ENCODE measurements around the gene MYDGF. TPM values are rescaled to one million over a fixed set of nuclear protein-coding genes. Genes with fewer than 3 reads are reported as not detected.

MYDGF gene
- total and polyA plus RNA-seq, 9 of the 15 experiments (the other 6 are each of a cell fraction or from before 2014, with no cell fraction given) = 4.2 to 141 (median 82.1) TPM

DNA sequence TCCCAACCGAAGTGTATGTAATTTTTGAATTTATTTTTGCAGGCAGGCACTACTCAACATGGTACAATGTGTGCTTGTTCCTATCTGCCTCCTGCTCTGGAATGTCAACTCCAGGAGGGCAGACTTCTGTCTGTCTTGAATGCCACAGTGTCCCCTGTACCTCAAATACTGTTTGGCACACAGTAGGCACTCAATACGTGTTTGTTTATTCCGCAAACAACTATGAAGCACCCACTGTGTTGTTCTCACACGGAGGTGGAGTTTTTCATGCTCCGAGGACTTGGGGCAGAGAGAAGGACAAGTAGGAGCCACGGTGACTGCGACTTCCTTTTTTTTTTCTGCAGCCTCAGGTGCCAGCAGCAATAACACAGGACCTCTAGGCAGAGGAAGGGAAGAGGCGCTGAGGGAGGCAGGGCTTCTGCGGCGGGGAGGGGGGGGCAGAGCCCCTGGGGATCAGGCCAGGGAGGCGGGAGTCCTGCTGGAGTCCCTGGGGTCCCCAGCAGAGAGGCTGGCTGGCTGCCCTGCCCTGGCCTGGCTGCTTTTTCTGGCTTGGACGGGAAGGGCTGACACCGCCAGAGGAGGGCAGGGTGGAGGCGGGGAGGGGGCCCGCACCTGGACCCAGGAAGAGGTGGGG is 60.1 kb downstream of the MYDGF start:
- Histone ChIP-seq H3K79me2 (ENCODE audit: control insufficient read depth, insufficient read depth, low read length) (no peaks in the 10 kb centered on the region), H3K9me3 (replicated peaks; ENCODE audit: control insufficient read depth, insufficient read depth, low read depth, low read length) (no peaks in the 10 kb centered on the region), H3K4me3 (0 out of 2 replicates have a peak overlapping the region, but pooled peaks have one; percentile 17), H3K36me3 (ENCODE audit: control insufficient read depth, insufficient read depth, low read length) (no peaks in the 10 kb centered on the region), H3K4me1 (replicated peaks in 1 of 2; ENCODE audit: control insufficient read depth in 2 of 2, insufficient read depth in 2 of 2, low read length in 2 of 2) (peaks cover 5 to 12% of the 10 kb centered on the region in 2 experiments; a peak in 3 of 5 replicates), H4K20me1 (replicated peaks; ENCODE audit: control insufficient read depth, insufficient read depth, low read length) (no peaks in the 10 kb centered on the region), H3K9ac (ENCODE audit: insufficient read depth in 1 of 2, low read depth in 2 of 2, low read length in 2 of 2) (peak overlapping the region in 1 of 2 experiments; percentile 54; a peak in 2 of 4 replicates), H2AFZ (ENCODE audit: low read depth, low read length) (peak overlapping the region; percentile 76), H3K4me2 (ENCODE audit: insufficient read depth, low read length) (peak overlapping the region; percentile 46), H3K27me3 (ENCODE audit: control insufficient read depth in 2 of 2, insufficient read depth in 2 of 2, low read length in 2 of 2) (peaks cover 0 to 3% of the 10 kb centered on the region in 2 experiments; a peak in 2 of 5 replicates), H3K9me1 (ENCODE audit: control insufficient read depth, insufficient read depth, low read length) (no peaks in the 10 kb centered on the region), H3K27ac (ENCODE audit: extremely low read depth, low read depth, low read length) (no peak overlapping the region)
- FAIRE-seq (no peak), DNase-seq (ENCODE audit: extremely low read depth in 1 of 4, low spot score in 3 of 4) (peak in 1 of 4 experiments; percentile 31), ATAC-seq (peak; percentile 71)
- TF ChIP-seq, protein P1, sequence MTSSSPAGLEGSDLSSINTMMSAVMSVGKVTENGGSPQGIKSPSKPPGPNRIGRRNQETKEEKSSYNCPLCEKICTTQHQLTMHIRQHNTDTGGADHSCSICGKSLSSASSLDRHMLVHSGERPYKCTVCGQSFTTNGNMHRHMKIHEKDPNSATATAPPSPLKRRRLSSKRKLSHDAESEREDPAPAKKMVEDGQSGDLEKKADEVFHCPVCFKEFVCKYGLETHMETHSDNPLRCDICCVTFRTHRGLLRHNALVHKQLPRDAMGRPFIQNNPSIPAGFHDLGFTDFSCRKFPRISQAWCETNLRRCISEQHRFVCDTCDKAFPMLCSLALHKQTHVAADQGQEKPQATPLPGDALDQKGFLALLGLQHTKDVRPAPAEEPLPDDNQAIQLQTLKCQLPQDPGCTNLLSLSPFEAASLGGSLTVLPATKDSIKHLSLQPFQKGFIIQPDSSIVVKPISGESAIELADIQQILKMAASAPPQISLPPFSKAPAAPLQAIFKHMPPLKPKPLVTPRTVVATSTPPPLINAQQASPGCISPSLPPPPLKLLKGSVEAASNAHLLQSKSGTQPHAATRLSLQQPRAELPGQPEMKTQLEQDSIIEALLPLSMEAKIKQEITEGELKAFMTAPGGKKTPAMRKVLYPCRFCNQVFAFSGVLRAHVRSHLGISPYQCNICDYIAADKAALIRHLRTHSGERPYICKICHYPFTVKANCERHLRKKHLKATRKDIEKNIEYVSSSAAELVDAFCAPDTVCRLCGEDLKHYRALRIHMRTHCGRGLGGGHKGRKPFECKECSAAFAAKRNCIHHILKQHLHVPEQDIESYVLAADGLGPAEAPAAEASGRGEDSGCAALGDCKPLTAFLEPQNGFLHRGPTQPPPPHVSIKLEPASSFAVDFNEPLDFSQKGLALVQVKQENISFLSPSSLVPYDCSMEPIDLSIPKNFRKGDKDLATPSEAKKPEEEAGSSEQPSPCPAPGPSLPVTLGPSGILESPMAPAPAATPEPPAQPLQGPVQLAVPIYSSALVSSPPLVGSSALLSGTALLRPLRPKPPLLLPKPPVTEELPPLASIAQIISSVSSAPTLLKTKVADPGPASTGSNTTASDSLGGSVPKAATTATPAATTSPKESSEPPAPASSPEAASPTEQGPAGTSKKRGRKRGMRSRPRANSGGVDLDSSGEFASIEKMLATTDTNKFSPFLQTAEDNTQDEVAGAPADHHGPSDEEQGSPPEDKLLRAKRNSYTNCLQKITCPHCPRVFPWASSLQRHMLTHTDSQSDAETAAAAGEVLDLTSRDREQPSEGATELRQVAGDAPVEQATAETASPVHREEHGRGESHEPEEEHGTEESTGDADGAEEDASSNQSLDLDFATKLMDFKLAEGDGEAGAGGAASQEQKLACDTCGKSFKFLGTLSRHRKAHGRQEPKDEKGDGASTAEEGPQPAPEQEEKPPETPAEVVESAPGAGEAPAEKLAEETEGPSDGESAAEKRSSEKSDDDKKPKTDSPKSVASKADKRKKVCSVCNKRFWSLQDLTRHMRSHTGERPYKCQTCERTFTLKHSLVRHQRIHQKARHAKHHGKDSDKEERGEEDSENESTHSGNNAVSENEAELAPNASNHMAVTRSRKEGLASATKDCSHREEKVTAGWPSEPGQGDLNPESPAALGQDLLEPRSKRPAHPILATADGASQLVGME (CRISPR knock-in tag; IDR thresholded peaks at IDR 0.05) = no peak
- TF ChIP-seq PCBP2 (IDR thresholded peaks at IDR 0.05; ENCODE audit: low read depth, low read length, poor library complexity, severe bottlenecking) (no peak), ZNF384 (IDR thresholded peaks at IDR 0.05; ENCODE audit: low read depth, low read length) (peak; percentile 70), SPI1 (IDR thresholded peaks at IDR 0.05; ENCODE audit: borderline replicate concordance, low read depth, low read length) (peak; percentile 91), MAZ (CRISPR knock-in tag; conservative IDR thresholded peaks at IDR 0.05 in 1 of 2, IDR thresholded peaks at IDR 0.05 in 1 of 2) (0 out of 4 replicates have a peak, but pooled peaks of 1 of the 2 experiments have one; percentile 23), HDAC3 (IDR thresholded peaks at IDR 0.05; ENCODE audit: borderline replicate concordance, partially characterized antibody) (no peak), ZNF445 (CRISPR knock-in tag; IDR thresholded peaks at IDR 0.05; ENCODE audit: low read depth) (no peak), ZKSCAN1 (IDR thresholded peaks at IDR 0.05; ENCODE audit: low read depth, low read length) (peak; percentile 20; the same call in 1 of the 2 replicates)
- TF ChIP-seq, protein P2, sequence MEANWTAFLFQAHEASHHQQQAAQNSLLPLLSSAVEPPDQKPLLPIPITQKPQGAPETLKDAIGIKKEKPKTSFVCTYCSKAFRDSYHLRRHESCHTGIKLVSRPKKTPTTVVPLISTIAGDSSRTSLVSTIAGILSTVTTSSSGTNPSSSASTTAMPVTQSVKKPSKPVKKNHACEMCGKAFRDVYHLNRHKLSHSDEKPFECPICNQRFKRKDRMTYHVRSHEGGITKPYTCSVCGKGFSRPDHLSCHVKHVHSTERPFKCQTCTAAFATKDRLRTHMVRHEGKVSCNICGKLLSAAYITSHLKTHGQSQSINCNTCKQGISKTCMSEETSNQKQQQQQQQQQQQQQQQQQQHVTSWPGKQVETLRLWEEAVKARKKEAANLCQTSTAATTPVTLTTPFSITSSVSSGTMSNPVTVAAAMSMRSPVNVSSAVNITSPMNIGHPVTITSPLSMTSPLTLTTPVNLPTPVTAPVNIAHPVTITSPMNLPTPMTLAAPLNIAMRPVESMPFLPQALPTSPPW (CRISPR knock-in tag; IDR thresholded peaks at IDR 0.05) = peak; percentile 31; the same call in 1 of the 2 replicates
- TF ChIP-seq, protein P3, sequence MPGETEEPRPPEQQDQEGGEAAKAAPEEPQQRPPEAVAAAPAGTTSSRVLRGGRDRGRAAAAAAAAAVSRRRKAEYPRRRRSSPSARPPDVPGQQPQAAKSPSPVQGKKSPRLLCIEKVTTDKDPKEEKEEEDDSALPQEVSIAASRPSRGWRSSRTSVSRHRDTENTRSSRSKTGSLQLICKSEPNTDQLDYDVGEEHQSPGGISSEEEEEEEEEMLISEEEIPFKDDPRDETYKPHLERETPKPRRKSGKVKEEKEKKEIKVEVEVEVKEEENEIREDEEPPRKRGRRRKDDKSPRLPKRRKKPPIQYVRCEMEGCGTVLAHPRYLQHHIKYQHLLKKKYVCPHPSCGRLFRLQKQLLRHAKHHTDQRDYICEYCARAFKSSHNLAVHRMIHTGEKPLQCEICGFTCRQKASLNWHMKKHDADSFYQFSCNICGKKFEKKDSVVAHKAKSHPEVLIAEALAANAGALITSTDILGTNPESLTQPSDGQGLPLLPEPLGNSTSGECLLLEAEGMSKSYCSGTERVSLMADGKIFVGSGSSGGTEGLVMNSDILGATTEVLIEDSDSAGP (CRISPR knock-in tag; IDR thresholded peaks at IDR 0.05) = no peak
- no TSS peak for BruUV-seq (replicated peaks)
- intact Hi-C loops (cut with micrococcal nuclease) (no loop called here), in situ Hi-C loops (cut with MboI) (no loop called here)
- ChIA-PET POLR2A (interaction anchor here (0.6 to 1.9 kb wide), 3 partner anchors 10 to 52 kb away, joined by 3 to 6 read pairs (median 3); no protein-coding TSS in a partner anchor), CTCF (ENCODE audit: low intra/inter-chr PET ratio) (no interaction called here)
- WGBS (ENCODE audit: insufficient coverage, low coverage, missing lambda C conversion rate) = 3% methylated on average over 6 of the region's 15 CpGs

Data from K562 (cell line).